Hypothalamus (tissue), 51 donors: ENCODE data around the gene GNAO1.

Source experiments
- DNase-seq, 51 donors: peaks; one replicate each; lab custom pipeline; 2025; lab: John Stamatoyannopoulos, UW

The GNAO1 gene

GRCh38 chr16:56356276-56357240, 165.3 kb downstream of the GNAO1 start:
- peak in 43 of 51 donors; percentile 19 to 80 (median 58) for DNase-seq

DNA sequence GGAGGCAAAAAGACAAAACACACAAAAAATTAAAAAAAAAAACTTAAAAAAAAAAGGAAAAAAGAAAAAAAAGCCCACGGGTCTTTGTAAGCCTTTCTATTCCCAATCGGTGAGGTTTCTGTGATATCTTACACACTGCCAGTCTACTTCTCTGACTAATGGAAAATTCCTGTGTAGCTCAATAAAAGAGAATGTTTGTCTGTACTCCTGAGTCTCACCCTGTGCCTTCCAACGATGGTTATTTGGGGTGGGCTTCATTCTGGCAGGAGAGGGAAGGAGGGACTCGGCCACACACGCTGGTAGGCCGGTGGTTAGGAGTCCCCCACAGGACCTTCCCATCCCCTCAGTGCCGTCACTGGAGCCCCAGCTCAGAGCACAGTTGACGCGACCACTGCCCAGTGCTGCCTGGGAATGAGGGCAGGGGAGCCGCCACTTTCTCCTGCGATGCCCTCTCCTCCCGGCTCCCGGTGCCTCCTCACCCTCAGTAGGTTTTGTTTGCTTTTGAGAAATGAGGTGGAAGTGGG, 166.0 kb downstream of the GNAO1 start:
- no peak for DNase-seq

DNA sequence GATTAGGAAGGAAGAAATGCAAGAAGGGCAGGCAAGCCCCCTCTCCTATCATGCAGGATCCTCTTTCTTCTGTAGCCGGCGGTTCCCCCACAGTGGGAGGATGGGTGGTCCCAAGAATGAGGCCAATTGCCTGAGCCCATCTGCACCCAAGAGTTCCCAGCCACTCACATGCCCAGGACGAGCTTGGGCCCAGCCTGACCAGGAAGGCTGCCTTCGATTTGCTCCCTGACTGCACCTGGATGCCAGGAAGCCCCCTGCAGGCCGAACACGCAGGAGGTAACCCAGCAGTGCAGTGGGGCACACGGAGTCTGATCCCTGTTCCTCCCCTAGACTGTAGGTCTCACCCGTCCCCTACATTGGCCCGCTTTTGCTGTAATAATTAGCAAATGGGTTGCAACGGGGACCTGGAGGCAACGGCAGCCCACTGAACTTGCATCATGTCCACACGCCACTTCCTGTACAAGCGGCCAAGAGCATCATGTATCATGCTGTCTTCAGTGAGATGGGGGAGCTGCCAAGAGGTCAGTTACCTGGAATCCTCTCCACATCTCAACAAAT, 166.6 kb downstream of the GNAO1 start:
- no peak for DNase-seq

DNA sequence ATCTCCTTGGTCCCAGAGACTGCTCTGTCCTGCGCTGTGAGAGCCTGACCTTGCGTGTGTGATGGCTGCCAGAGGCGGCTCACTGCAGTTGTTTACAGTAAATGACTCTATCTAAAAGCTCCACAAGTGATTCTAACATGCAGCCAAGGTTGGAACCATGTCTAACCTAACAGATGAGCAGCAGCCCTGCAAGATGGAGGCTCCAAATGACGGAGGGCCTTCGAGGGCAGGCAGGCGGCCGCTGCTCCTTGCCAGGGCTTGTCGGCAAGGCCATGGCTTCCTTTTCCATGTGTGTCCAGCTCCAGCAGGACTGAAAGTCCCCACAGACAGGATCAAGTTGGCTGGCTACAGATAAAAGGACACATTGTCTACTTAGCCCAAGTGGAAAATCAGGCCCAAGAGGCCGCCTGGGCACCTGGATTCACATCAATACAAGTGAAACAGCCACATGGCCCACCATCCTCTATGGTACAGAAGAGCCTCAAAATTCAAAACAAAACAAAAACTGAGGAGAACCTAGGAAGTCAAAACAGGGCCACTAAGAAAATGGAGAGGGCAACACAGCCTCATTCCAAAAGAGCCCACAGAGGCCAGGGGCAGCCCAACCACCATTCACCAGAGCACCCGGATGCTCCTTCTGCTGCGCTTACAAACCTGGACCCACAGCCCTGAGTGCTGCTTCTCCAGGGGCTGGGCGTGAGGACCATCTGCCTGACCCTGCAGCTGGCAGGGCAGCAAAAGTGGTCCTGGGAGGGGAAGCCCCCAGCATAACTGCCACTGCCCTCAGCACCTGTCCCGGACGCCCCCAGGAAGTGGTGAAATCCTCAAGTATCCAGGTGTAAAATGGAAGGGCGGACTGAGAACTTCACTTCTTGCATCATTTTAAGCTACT, 169.1 kb downstream of the GNAO1 start:
- no peak for DNase-seq

DNA sequence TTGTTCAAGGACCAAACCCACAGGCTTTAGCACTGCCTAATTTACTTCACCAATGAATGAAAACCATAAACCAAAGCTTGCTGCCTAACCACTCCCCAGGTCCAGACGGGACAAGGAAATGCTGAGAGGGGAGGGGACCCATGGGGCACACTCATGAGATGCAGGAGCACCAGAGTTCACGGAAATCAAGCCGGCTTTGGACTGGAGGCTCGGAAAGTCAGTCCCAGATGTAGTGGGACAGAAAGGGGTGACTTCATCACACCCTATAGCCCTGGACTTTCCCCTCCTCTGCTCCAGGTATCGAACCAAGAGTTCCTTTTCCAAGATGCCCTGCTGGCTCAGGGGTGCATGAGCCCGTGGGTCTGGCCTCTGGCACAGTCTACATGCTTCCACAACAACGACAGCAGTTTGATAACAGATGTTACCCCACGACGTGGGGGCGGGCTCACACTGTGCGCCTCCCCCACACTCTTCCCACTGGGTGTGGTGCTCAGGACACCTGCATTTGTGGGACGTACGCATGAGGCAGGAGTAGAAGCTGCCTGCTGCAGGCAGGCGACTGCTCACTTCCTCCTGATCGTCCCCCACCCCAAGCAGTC, 170.9 kb downstream of the GNAO1 start:
- no peak for DNase-seq

DNA sequence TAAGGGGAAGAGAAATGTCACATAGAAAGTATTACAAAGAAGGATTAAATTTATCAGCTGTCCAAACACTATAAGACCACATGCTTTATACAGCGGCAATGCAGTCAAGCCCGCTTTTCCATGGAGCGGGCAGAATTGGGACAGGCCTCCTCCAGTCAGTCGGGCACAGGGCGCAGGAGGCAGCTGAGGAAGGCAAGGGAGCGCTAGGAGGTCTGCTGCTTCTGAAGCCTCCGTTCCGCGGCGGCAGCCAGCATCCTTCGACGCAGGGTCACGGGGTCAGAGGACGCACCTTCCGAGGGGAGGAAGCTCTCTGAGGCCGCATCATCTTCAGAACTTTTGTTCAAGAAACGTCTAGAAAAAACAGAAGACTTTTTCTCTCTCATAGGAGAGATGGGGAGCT, 171.4 kb downstream of the GNAO1 start:
- DNase-seq, result no peak

GRCh38 chr16:56363181-56363716, 172.0 kb downstream of the GNAO1 start:
- no peak for DNase-seq

GRCh38 chr16:56363781-56364565, 172.7 kb downstream of the GNAO1 start:
- no peak for DNase-seq

- no peak for DNase-seq
Measured at GRCh38 chr16:56364865-56365264, 173.6 kb downstream of the GNAO1 start.

- DNase-seq, result no peak
Measured at GRCh38 chr16:56365552-56365951, 174.3 kb downstream of the GNAO1 start.

GRCh38 chr16:56366945-56367344, 175.7 kb downstream of the GNAO1 start:
- DNase-seq, result no peak

DNA sequence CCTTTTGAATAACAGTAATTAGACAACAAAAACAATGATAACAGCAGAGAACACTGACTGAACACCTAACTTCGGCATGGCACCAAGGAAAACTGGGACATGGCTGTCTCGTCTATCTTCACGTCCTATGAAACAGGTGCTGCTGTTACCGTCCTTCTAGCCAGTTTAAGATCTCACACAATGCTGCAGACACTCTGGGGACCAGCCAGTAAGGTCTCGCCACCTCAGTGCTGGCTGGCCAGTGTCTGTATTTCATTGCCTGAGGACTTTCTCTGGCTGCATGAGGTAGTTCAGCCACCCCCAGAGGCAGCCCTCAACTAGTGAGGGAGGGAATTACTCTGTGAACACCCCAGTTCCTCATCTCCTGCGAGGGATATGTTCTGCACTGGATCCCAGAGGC, 176.5 kb downstream of the GNAO1 start:
- DNase-seq, result no peak

DNA sequence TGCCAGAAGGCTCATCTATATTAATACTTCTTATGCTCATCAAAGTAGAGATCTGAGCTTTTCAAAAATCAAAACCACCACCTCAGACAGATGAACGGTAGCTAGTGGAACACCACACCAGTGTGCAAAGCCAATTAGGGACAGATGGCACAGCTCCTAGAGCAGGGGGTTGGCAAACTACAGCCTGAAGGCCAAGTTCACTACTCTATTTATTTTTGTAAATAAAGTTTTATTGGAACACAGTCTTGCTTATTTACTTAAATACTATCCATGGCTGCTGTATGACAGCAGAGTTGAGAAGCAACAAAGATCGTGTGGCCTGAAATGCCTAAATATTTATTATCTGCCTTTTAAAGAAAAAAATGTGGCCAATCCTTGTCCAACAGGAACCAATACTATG, 177.3 kb downstream of the GNAO1 start:
- no peak for DNase-seq

DNA sequence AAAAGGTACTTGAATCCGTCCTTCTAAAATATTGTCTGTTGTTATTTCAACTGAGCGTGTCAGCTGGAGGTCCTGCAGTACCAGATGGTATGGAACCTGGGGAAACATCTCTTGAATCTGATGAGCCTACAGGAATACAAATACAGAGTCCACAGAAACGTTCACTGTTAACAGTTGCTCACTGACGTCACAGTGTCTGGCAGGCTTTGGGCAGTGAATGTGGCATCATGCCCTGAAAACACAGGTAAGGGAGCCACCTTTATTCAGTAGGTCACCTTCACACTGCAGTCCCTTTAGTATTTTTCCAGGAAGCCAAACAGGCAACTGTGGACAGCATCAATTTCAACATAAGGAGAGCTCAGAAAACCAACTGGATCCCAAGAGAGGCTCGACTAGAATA, 177.9 kb downstream of the GNAO1 start:
- no peak for DNase-seq

GRCh38 chr16:56370185-56370874, 179.0 kb downstream of the GNAO1 start:
- no peak for DNase-seq

DNA sequence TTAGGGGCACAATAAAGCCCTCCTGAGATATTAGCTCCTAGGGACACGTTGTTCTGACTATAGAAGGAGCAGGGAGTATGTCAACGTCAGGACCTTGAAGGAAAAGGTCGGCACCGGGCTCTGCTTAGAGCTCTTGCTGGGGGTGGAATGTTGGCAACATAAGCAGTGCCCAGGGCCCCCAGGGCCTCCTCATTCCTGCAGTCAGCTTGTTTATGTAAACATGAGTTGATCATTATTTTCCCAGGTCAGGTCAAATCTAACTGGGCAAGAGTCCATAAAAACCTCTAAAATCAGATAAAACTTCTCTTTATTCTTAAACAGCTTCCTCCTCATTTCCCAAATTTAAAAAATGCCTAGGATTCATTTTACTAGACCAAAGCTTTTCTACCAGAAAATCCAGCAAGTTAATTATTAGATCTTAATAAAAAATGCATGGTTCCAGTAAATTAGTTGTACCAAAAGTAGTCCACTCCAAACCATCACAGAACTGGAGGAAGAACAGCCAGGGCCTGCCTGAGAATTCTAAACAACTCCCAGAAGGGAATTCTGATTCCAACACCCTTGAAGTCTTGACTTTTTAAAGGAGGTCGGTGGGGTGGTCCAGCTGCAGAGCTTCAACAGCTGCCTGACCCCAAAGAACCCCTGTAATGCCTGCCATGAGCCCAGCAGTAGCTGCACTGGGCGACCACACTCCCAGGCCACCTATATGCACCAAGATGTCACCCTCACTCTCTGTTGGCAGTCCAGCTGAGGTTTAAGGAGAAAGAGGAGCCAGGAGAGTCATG, 179.8 kb downstream of the GNAO1 start:
- no peak for DNase-seq

GRCh38 chr16:56371660-56371937, 180.3 kb downstream of the GNAO1 start:
- DNase-seq, result no peak

- no peak for DNase-seq
Measured at GRCh38 chr16:56372013-56372634, 180.8 kb downstream of the GNAO1 start.
